Skin of body (tissue), 2 donors: ENCODE data around the gene GPSM1. TPM values are rescaled to one million over a fixed set of nuclear protein-coding genes. Genes with fewer than 3 reads are reported as not detected.
"Not testable (repeated sequence)": the region's sequence is repeated elsewhere in the genome, so short reads cannot be mapped to it uniquely, and the experiment has no call there.

Source experiments
- DNase-seq: peaks from one replicate; lab custom pipeline; 2025; lab: John Stamatoyannopoulos, UW
- total RNA-seq: library from RNA; depleted of rRNA; stranded (reverse); fragments of >200 nt; gene quantifications from one replicate; pipeline ENCODE4 v1.2.3, GENCODE V29; 2014

GPSM1 gene
- total RNA-seq, 1 donor from 2014 or later: 18.6 TPM

GRCh38 chr9:136394312-136395019 is 67.1 kb downstream of the GPSM1 start:
- DNase-seq: no peak

GRCh38 chr9:136395020-136395340 is 67.6 kb downstream of the GPSM1 start:
- no peak for DNase-seq

GRCh38 chr9:136395345-136396218 is 68.2 kb downstream of the GPSM1 start:
- DNase-seq: no peak

- no peak for DNase-seq
Measured at GRCh38 chr9:136396219-136396515, 68.8 kb downstream of the GPSM1 start.

- no peak for DNase-seq
Measured at GRCh38 chr9:136397643-136398042, 70.3 kb downstream of the GPSM1 start.

- DNase-seq: no peak
Measured at GRCh38 chr9:136398286-136398685, 70.9 kb downstream of the GPSM1 start.

- DNase-seq: no peak
Measured at GRCh38 chr9:136399176-136400037, 72.1 kb downstream of the GPSM1 start.

GRCh38 chr9:136400038-136400834 is 72.9 kb downstream of the GPSM1 start, which contains the start of gene SNAPC4:
TSS of gene SNAPC4 (minus strand) at chr9:136400170. CDS start at chr9:136398428, 1,742 bp downstream.
- peak; percentile 79 for DNase-seq

- no peak for DNase-seq
Measured at GRCh38 chr9:136401173-136401922, 74.0 kb downstream of the GPSM1 start.

- DNase-seq: no peak
Measured at GRCh38 chr9:136402067-136402466, 74.7 kb downstream of the GPSM1 start.

- no peak for DNase-seq
Measured at GRCh38 chr9:136403538-136403914, 76.2 kb downstream of the GPSM1 start.

GRCh38 chr9:136403915-136404800 is 76.8 kb downstream of the GPSM1 start:
- no peak for DNase-seq

GRCh38 chr9:136404801-136405136 is 77.4 kb downstream of the GPSM1 start:
- DNase-seq: no peak

GRCh38 chr9:136405481-136405880 is 78.1 kb downstream of the GPSM1 start:
- DNase-seq: no peak

- DNase-seq: not testable (repeated sequence)
Measured at GRCh38 chr9:136405904-136406303, 78.6 kb downstream of the GPSM1 start.

- DNase-seq: not testable (repeated sequence)
Measured at GRCh38 chr9:136407061-136407460, 79.7 kb downstream of the GPSM1 start.

GRCh38 chr9:136407911-136408310 is 80.6 kb downstream of the GPSM1 start:
- no peak for DNase-seq
